Keratinocyte (primary cell): ENCODE results near the gene NBEA. TPM values are rescaled to one million over a fixed set of nuclear protein-coding genes. Genes with fewer than 3 reads are reported as not detected.
"Not testable (repeated sequence)": the region's sequence is repeated elsewhere in the genome, so short reads cannot be mapped to it uniquely, and the experiment has no call there.

Experiments
- DNase-seq: peaks from one replicate; pipeline ENCODE4 v3.0.0-alpha.2; 2011; ENCODE audit warnings: low read depth, missing footprints, low spot score
- FAIRE-seq: peaks from 2 replicates; lab custom pipeline; 2011; peaks lifted over from hg19 to GRCh38; lab: Jason Lieb, UNC
- H2AFZ ChIP-seq: 2 replicates; pipeline ENCODE4 v1.6.0; 2012; ENCODE audit warnings: low read length, control low read depth, inconsistent platforms; ENCODE audit not compliant: control insufficient read depth
- H3K27ac ChIP-seq: 2 replicates; pipeline ENCODE4 v1.5.1; 2011; ENCODE audit warnings: low read length; ENCODE audit not compliant: control insufficient read depth, insufficient read depth
- H3K27me3 ChIP-seq: 3 replicates; pipeline ENCODE4 v1.6.0; 2011; ENCODE audit warnings: low read length; ENCODE audit not compliant: control insufficient read depth, insufficient read depth; ENCODE audit errors: extremely low read depth
- H3K36me3 ChIP-seq, 2 experiments: 2 replicates in 1 of 2; 3 replicates in 1 of 2; pipeline ENCODE4 v1.5.1; 2011; ENCODE audit warnings: low read length in 2 of 2, mild to moderate bottlenecking in 1 of 2; ENCODE audit not compliant: control insufficient read depth in 2 of 2, insufficient read depth in 2 of 2; ENCODE audit errors: extremely low read depth in 1 of 2
- H3K4me1 ChIP-seq: 3 replicates; pipeline ENCODE4 v1.5.1; 2011; ENCODE audit warnings: low read length; ENCODE audit not compliant: control insufficient read depth, insufficient read depth; ENCODE audit errors: extremely low read depth
- H3K4me2 ChIP-seq: 3 replicates; pipeline ENCODE4 v1.6.0; 2011; ENCODE audit warnings: low read depth, low read length; ENCODE audit not compliant: control insufficient read depth, insufficient read depth; ENCODE audit errors: extremely low read depth
- H3K4me3 ChIP-seq, 3 experiments: fragments of 200-600 bp in 1 of 3; sonication (generic) in 1 of 3; 2 replicates in 2 of 3; 3 replicates in 1 of 3; pipeline ENCODE4 v1.5.1; 2011 to 2016; ENCODE audit warnings: low read length in 3 of 3, mild to moderate bottlenecking in 3 of 3, control low read depth in 2 of 3, inconsistent platforms in 1 of 3, low read depth in 1 of 3, mixed read lengths in 1 of 3, mixed run types in 1 of 3, moderate library complexity in 1 of 3; ENCODE audit not compliant: control insufficient read depth in 2 of 3, insufficient read depth in 2 of 3; ENCODE audit errors: extremely low read depth in 1 of 3
- H3K79me2 ChIP-seq: 2 replicates; pipeline ENCODE4 v1.6.0; 2012; ENCODE audit warnings: low read length; ENCODE audit not compliant: control insufficient read depth, insufficient read depth
- H3K9ac ChIP-seq: 3 replicates; pipeline ENCODE4 v1.6.0; 2011; ENCODE audit warnings: low read length; ENCODE audit not compliant: control insufficient read depth, insufficient read depth; ENCODE audit errors: extremely low read depth
- H3K9me1 ChIP-seq: 3 replicates; pipeline ENCODE4 v1.6.0; 2011; ENCODE audit warnings: low read length; ENCODE audit not compliant: control insufficient read depth, insufficient read depth; ENCODE audit errors: extremely low read depth
- H3K9me3 ChIP-seq: 2 replicates; pipeline ENCODE4 v1.5.1; 2012; ENCODE audit warnings: low read depth, low read length; ENCODE audit not compliant: control insufficient read depth
- H4K20me1 ChIP-seq: 3 replicates; pipeline ENCODE4 v1.6.0; 2011; ENCODE audit warnings: low read length; ENCODE audit not compliant: control insufficient read depth, insufficient read depth; ENCODE audit errors: extremely low read depth
- CTCF ChIP-seq, 3 experiments: IDR thresholded peaks in 1 of 3; conservative IDR thresholded peaks in 1 of 3; optimal IDR thresholded peaks in 1 of 3; 2 replicates in 2 of 3; 3 replicates in 1 of 3; pipeline versions ENCODE3 to v1.5.1; 2011; ENCODE audit warnings: low read length in 3 of 3, mild to moderate bottlenecking in 3 of 3, moderate library complexity in 2 of 3, control low read depth in 1 of 3, inconsistent platforms in 1 of 3; ENCODE audit not compliant: insufficient read depth in 2 of 3; ENCODE audit errors: extremely low read depth in 1 of 3
- EZH2 ChIP-seq: IDR thresholded peaks from one replicate; pipeline ENCODE4 v1.6.1; 2012; ENCODE audit warnings: inconsistent platforms, mild to moderate bottlenecking, low read length, moderate library complexity
- dilution Hi-C: fragments of 300-500 bp; cut with MboI; formaldehyde crosslinking; loops from one replicate; pipeline ENCODE4 v1.7.0; 2020; ENCODE audit warnings: low sequenced_read_pairs; ENCODE audit not compliant: extremely low pct_ligation_motif_present
- polyA plus RNA-seq, 5 experiments: library from polyadenylated mRNA; depleted of rRNA in 3 of 5; stranded (reverse) in 3 of 5; stranded (forward) in 1 of 5; unstranded in 1 of 5; fragments of >200 nt; gene quantifications; 1 replicate in 1 of 5; 2 replicates in 3 of 5; 3 replicates in 1 of 5; pipeline versions ENCODE4 v1.2.1 to v1.2.3, GENCODE V29; 2011 to 2012; ENCODE audit warnings: missing spikeins in 2 of 5, low read depth in 1 of 5, low replicate concordance in 1 of 5

Gene NBEA
- polyA plus RNA-seq, 1 donor (not counting 4 experiments of a cell fraction or from before 2014, with no cell fraction given) = 0.05 TPM

GRCh38 chr13:34990399-34991214, 48.5 kb downstream of the NBEA start:
- no peak for DNase-seq
- FAIRE-seq = no peak
- Histone ChIP-seq H3K4me1 (no peaks in the 10 kb centered on the region), H3K9me1 (no peaks in the 10 kb centered on the region), H3K79me2 (no peaks in the 10 kb centered on the region), H3K4me3 (no peak overlapping the region), H3K27me3 (no peaks in the 10 kb centered on the region), H3K36me3 (no peaks in the 10 kb centered on the region), H3K27ac (no peak overlapping the region), H2AFZ (no peak overlapping the region), H3K9ac (no peak overlapping the region), H3K9me3 (no peaks in the 10 kb centered on the region), H3K4me2 (no peak overlapping the region), H4K20me1 (no peaks in the 10 kb centered on the region)
- TF ChIP-seq CTCF (optimal IDR thresholded peaks at IDR 0.05 in 1 of 3, IDR thresholded peaks at IDR 0.05 in 1 of 3, conservative IDR thresholded peaks at IDR 0.05 in 1 of 3; ENCODE audit: extremely low read depth in 1 of 3, insufficient read depth in 2 of 3, low read length in 3 of 3) (no peak), EZH2 (no peak)
- dilution Hi-C loops = no loop called here

- DNase-seq (no peak), FAIRE-seq (no peak)
- Histone ChIP-seq H3K4me3 (no peak overlapping the region), H3K27me3 (no peaks in the 10 kb centered on the region), H3K9me3 (no peaks in the 10 kb centered on the region), H3K4me2 (no peak overlapping the region), H3K79me2 (no peaks in the 10 kb centered on the region), H3K9me1 (no peaks in the 10 kb centered on the region), H3K9ac (no peak overlapping the region), H3K27ac (no peak overlapping the region), H3K4me1 (no peaks in the 10 kb centered on the region), H3K36me3 (no peaks in the 10 kb centered on the region), H4K20me1 (no peaks in the 10 kb centered on the region), H2AFZ (no peak overlapping the region)
- no peak for TF ChIP-seq EZH2
- no peak for TF ChIP-seq CTCF (optimal IDR thresholded peaks at IDR 0.05 in 1 of 3, IDR thresholded peaks at IDR 0.05 in 1 of 3, conservative IDR thresholded peaks at IDR 0.05 in 1 of 3; ENCODE audit: extremely low read depth in 1 of 3, insufficient read depth in 2 of 3, low read length in 3 of 3)
- dilution Hi-C loops = no loop called here
Observed at GRCh38 chr13:34993470-34993869, 51.4 kb downstream of the NBEA start.

- DNase-seq, H4K20me1 ChIP-seq, H3K9ac ChIP-seq, H3K4me1 ChIP-seq, dilution Hi-C loops, H3K27ac ChIP-seq, H3K79me2 ChIP-seq, H3K27me3 ChIP-seq, H3K9me1 ChIP-seq, H3K4me3 ChIP-seq, FAIRE-seq, H3K4me2 ChIP-seq, H2AFZ ChIP-seq, H3K9me3 ChIP-seq, H3K36me3 ChIP-seq: not testable (repeated sequence)
Observed at GRCh38 chr13:35003734-35004133, 61.7 kb downstream of the NBEA start.
